Measurements from ENCODE around the gene SPN.

DNA sequence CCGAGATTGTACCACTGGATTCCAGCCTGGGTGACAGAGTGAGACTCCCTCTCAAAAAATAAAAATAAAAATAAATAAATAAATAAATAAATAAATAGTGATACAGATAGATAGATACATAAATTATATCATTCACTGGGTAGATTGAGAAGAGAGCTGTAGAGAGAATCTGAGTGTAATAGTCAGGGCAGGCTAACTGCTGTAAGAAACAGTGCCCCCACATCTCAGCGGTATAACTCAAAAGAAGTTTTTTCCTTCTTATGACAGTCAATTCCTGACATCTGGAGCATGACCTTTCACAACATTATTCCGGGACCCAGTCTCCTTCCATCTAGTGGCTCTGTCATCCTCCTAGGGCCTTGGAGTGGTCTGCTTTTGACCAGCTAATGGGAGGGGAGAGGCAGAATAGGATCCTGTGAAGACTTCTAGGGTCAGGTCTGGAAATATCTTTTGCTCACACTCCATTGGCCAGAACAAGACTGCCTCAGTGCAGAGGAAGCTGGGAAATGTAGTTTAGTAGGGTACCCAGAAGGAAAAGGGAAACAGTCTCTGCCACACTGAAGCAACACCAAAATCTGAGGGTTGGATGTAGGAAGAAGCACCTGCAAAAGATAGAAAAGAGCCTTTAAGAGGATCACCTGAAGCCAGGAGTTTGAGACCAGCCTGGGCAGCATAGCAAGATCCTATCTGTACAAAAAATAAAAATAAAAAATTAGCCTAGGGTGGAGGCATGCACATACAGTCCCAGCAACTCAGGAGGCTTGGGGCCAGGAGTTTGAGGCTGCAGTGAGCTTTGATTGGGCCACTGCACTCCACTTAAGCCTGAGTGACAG, 13.0 kb downstream of the SPN start:
- TF ChIP-seq, protein P1, sequence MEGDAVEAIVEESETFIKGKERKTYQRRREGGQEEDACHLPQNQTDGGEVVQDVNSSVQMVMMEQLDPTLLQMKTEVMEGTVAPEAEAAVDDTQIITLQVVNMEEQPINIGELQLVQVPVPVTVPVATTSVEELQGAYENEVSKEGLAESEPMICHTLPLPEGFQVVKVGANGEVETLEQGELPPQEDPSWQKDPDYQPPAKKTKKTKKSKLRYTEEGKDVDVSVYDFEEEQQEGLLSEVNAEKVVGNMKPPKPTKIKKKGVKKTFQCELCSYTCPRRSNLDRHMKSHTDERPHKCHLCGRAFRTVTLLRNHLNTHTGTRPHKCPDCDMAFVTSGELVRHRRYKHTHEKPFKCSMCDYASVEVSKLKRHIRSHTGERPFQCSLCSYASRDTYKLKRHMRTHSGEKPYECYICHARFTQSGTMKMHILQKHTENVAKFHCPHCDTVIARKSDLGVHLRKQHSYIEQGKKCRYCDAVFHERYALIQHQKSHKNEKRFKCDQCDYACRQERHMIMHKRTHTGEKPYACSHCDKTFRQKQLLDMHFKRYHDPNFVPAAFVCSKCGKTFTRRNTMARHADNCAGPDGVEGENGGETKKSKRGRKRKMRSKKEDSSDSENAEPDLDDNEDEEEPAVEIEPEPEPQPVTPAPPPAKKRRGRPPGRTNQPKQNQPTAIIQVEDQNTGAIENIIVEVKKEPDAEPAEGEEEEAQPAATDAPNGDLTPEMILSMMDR (conservative IDR thresholded peaks at IDR 0.05 in 1 of 2, IDR thresholded peaks at IDR 0.05 in 1 of 2; ENCODE audit: low read depth in 1 of 2, low read length in 2 of 2): no peak
- TF ChIP-seq EZH2 (IDR thresholded peaks at IDR 0.05; ENCODE audit: low read length, missing control alignments): no peak
